HG03280 (cell line): ENCODE data around the gene RHBDD2.
"Not testable (repeated sequence)": the region's sequence is repeated elsewhere in the genome, so short reads cannot be mapped to it uniquely, and the experiment has no call there.

ENCODE experiments used
- ATAC-seq: cut with Tn5 transposase; IDR thresholded peaks from one replicate; pipeline ENCODE4 v1.9.1; 2021; ENCODE audit warnings: mild to moderate bottlenecking, moderate library complexity; ENCODE audit not compliant: unreplicated experiment

The RHBDD2 gene

DNA sequence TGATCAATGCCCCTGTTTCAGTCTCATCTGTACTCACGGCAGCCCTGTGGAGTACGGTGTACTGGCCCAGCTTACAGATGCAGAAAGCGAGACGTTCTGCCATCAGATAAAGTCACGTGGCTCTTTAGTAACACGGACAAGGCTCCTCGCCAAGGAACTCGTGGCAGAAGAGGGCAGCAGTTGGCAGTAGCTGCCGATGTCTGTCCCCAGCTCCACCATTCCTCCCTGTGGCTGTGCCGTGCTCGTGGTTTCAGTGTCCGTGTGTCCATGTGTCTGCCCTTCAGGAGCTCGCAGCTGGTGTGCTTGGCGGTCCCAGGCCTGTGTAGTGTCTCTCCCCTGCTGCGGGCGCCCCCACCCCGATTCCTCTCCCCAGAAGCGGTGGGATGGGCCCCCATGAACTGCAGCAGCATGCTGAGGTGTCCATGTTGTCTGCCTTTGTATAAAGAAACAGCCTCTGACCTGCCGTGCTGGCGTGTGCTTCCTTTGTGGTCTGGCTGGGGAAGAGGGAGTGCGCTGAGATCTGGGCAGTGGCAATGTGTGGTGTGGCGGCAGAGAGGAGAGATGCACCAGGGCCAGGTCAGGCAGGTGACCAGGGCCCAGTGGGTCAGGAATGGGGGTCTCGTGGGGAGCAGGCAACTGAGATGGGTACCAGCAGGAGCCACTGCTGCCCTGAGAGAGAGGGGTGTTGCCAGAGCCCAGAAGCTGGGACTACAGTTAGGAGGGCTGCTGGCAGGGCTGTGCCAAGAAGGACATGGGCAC, 9.8 kb downstream of the RHBDD2 start:
- ATAC-seq, result no peak

- ATAC-seq, result no peak
Observed at GRCh38 chr7:75889223-75889825, 10.5 kb downstream of the RHBDD2 start.

DNA sequence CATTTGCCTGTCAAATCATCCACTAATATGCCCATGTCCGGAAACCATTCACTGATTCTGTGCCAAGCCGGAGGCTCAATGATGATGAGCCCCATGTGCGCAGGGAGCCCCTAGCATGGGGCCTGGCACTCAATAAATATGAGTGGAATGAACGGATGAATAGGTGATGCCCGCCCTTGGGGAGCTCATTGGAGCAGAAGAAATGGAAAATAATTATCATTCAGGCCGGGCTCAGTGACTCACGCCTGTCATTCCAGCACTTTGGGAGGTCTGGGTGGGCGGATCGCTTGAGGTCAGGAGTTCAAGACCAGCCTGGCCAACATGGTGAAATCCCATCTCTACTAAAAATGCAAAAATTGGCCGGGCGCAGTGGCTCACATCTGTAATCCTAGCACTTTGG, 11.0 kb downstream of the RHBDD2 start:
- no peak for ATAC-seq

- ATAC-seq, result not testable (repeated sequence)
Observed at GRCh38 chr7:75891237-75891636, 12.4 kb downstream of the RHBDD2 start.

DNA sequence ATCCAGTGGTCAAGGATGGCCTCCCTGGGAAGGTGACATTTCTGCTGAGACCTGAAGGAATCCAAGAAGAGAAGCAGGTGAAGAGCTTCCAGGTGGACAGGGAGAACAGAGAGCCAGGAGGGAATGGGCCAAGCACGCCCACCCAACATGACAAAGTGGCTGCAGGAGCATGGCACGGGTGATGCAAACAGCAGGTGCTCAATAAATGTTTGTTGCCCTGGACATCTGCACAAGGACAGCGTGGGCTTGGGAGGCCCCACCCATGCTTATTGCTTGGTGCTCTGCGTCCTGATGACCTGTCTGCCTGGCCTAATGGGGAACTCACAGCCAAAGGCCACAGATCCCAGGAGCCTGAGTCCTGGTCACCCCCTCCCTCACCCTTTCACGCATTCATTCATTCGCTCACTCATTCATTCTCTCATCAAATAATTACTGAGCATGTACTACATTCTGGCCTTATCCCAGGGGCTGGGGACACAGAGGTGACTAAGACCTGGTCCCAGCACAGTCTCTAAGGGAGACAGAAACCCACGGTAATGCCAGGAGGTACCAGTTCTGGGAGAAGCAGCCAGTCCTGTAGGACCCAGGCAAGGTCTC, 13.1 kb downstream of the RHBDD2 start:
- no peak for ATAC-seq

- no peak for ATAC-seq
Observed at GRCh38 chr7:75892634-75893272, 13.9 kb downstream of the RHBDD2 start.

GRCh38 chr7:75896803-75897327, 18.0 kb downstream of the RHBDD2 start:
- ATAC-seq, result no peak

GRCh38 chr7:75900617-75901315, 21.9 kb downstream of the RHBDD2 start:
- no peak for ATAC-seq

DNA sequence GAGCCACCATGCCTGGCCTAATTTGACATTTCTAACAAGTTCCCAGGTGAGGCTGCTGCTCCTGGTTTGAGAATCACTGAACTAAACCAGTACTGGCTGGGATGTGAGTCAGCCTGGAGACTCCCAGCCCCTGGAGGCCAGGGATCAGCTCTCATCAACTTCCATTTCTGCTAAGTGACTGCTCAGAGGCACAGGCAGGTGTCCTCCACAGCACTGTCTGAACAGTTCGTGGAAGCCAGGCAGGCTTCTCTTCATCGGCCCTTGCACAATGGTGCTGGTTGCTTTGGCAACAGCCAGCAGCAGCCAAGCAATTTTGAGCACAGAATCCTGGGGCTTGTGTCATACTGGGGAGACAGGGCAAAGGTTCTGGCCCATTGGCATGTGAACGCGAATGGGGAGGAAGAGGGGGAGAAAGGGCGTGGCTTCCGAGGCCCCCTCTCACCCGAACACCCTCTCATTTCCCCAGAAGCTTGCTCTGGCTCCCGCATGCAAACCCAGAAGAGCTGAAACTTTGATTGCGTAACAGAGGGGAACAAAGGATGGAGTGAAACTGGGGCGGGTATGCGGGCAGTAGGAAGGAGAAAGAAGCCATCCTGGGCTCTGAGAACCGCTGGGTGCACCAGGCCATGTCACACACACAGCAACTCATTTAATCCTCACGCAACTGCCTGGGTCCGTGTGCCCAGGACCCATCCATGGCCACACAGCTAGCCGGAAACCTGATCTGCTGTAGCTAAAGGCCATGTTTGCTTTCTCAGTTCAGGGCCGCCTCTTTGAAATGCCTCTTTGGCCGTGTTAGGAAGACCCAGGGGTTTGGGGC, 27.2 kb downstream of the RHBDD2 start:
- ATAC-seq, result no peak

- no peak for ATAC-seq
Observed at GRCh38 chr7:75906991-75907667, 28.3 kb downstream of the RHBDD2 start.

DNA sequence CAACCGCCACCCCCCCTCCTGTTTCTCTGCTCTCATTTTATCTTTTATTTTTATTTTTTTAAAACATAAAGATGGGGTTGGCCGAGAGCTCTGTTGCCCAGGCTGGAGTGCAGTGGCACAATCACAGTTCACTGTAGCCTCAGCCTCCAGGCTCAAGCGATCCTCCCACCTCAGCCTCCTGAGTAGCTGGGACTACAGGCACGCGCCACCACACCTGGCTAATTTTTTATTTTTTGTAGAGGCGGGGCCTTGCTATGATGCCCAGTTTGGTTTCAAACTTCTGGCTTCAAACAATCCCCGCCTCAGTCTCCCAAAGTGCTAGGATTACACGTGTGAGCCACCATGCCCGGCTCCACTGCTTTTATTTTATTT, 28.8 kb downstream of the RHBDD2 start:
- not testable (repeated sequence) for ATAC-seq

DNA sequence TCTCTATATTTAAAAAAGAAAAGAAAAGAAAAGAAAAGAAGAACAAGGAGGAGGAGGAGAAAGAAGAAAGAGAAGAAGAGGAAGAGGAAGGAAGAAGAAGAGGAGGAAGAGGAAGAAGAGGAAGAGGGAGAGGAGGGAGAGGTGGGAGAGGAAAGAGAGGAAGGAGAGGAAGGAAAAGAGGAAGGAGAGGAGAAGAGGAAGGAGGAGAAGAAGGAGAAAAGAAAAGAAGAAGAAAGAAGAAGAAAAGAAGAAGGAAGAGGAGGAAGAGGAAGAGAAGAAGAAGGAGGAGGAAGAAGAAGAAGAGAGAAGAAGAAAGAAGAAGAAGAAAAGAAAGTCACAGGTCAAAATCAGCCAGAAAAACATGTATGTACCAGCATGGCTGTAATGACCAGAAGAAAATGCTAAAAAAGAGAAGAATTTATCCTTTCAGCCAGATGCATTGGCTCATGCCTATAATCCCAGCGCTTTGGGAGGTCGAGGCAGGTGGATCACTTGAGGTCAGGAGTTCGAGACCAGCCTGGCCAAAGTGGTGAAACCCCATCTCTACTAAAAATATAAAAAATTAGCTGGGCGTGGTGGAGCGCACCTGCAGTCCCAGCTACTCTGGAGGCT, 30.8 kb downstream of the RHBDD2 start:
- no peak for ATAC-seq

DNA sequence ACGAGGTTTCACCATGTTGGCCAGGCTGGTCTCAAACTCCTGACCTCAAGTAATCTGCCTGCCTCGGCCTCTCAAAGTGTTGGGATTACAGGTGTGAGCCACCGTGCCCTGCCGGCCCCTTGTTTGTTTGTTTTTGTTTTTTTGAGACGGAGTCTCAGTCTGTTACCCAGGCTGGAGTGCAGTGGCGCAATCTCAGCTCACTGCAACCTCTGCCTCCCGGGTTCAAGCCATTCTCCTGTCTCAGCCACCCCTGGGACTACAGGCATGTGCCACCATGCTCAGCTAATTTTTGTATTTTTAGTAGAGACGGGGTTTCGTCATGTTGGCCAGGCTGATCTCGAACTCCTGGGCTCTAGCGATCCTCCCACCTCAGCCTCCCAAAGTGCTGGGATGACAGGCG, 32.4 kb downstream of the RHBDD2 start:
- not testable (repeated sequence) for ATAC-seq

- ATAC-seq, result no peak
Observed at GRCh38 chr7:75913437-75913836, 34.6 kb downstream of the RHBDD2 start.

DNA sequence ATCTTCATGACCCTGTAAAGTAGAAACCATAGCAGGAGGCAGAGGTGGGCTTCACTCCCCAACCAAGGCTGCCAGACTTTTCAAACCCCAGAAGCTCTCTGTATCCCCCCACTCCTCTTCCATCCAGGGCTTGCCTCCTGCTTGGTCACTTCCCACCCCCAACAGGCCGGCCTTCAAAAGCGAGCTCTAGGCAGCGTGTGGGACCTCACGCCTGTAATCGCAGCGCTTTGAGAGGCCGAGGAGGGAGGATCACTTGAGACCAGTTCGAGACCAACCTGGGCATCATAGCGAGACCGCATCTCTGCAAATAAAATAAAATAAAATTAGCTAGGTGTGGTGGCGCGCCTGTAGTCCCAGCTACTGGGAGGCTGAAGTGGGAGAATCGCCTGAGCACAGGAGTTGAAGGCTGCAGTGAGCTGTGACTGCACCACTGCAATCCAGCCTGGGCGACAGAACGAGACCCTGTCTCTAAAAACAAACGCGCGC, 35.4 kb downstream of the RHBDD2 start:
- ATAC-seq, result peak; percentile 2

GRCh38 chr7:75914655-75915415, 36.0 kb downstream of the RHBDD2 start, which contains the start of gene POR:
POR (plus strand) TSS chr7:75915155; CDS start chr7:75954002, 38,847 bp downstream.
- ATAC-seq, result peak; percentile 92

- ATAC-seq, result peak; percentile 7
Observed at GRCh38 chr7:75915416-75916156, 36.8 kb downstream of the RHBDD2 start.
